T47D (cell line): ENCODE results near the gene PROB1.
"Not testable (repeated sequence)": the region's sequence is repeated elsewhere in the genome, so short reads cannot be mapped to it uniquely, and the experiment has no call there.

Experiments
- DNase-seq, 2 experiments: peaks; one replicate each; pipeline versions ENCODE4 v3.0.0 to v3.0.0-alpha.2; 2011 to 2012; ENCODE audit warnings: low read depth in 1 of 2, low spot score in 1 of 2
- JUND ChIP-seq: IDR thresholded peaks from 2 replicates; pipeline ENCODE4 v1.6.1; 2012; ENCODE audit warnings: low read depth
- in situ Hi-C: cut with HindIII; loops from 2 replicates; pipeline ENCODE4 v1.10.0; 2016; ENCODE audit warnings: low sequenced_read_pairs, low pct_unique_long_range_greater_than_20kb

PROB1 gene

GRCh38 chr5:139410121-139410992, 15.5 kb upstream of the PROB1 start:
- in situ Hi-C loops = no loop called here
- TF ChIP-seq JUND = no peak
- no peak for DNase-seq

GRCh38 chr5:139409116-139409515, 14.2 kb upstream of the PROB1 start:
- in situ Hi-C loops, DNase-seq: not testable (repeated sequence)

- DNase-seq = no peak
- in situ Hi-C loops = no loop called here
- no peak for TF ChIP-seq JUND
These were observed 13.3 kb upstream of the PROB1 start for GRCh38 chr5:139408191-139408590.

GRCh38 chr5:139407517-139407916, 12.6 kb upstream of the PROB1 start:
- TF ChIP-seq JUND = no peak
- DNase-seq = no peak
- in situ Hi-C loops = no loop called here

- DNase-seq = no peak
- in situ Hi-C loops = no loop called here
These were observed 12.1 kb upstream of the PROB1 start for GRCh38 chr5:139406963-139407362.

GRCh38 chr5:139404484-139404840, 9.6 kb upstream of the PROB1 start:
- in situ Hi-C loops = no loop called here
- DNase-seq = no peak
- TF ChIP-seq JUND = no peak

More at GRCh38 chr5:139406963-139407362, 12.1 kb upstream of the PROB1 start:
- no peak for TF ChIP-seq JUND

GRCh38 chr5:139403787-139404483, 9.0 kb upstream of the PROB1 start, which contains the start of gene SPATA24:
SPATA24 (minus strand) TSS chr5:139404089; CDS start chr5:139404060, 29 bp downstream.
- DNase-seq = peak; percentile 83 to 96
- TF ChIP-seq JUND = peak; percentile 70; the same call in 1 of the 2 replicates
- in situ Hi-C loops = no loop called here

GRCh38 chr5:139403418-139403786, 8.5 kb upstream of the PROB1 start:
- DNase-seq = peak in 1 of 2 experiments; percentile 41
- TF ChIP-seq JUND = no peak
- in situ Hi-C loops = no loop called here

- DNase-seq = peak in 1 of 2 experiments; percentile 64
- no peak for TF ChIP-seq JUND
- in situ Hi-C loops = no loop called here
These were observed 7.8 kb upstream of the PROB1 start for GRCh38 chr5:139402561-139403158.

- in situ Hi-C loops = no loop called here
- no peak for DNase-seq
- TF ChIP-seq JUND = no peak
These were observed 6.6 kb upstream of the PROB1 start for GRCh38 chr5:139401546-139401945.

GRCh38 chr5:139399501-139400121, 4.7 kb upstream of the PROB1 start:
- no peak for DNase-seq
- in situ Hi-C loops = no loop called here
- TF ChIP-seq JUND = no peak

- DNase-seq = no peak
- TF ChIP-seq JUND = no peak
- in situ Hi-C loops = no loop called here
These were observed 3.0 kb upstream of the PROB1 start for GRCh38 chr5:139397921-139398320.
